Tibial nerve (tissue), 4 donors: Measurements from ENCODE around the gene URB1.

ENCODE experiments used
- CTCF ChIP-seq, 5 experiments: fragments of 200-600 bp in 3 of 5; fragments of 450-650 bp in 2 of 5; sonication (generic) in 3 of 5; IDR thresholded peaks; one replicate each; pipeline ENCODE4 v1.5.1; 2016 to 2019; ENCODE audit warnings: antibody characterized with exemption in 5 of 5, mild to moderate bottlenecking in 3 of 5, moderate library complexity in 2 of 5
- EP300 ChIP-seq, 2 donors: sonication (generic); formaldehyde crosslinking; IDR thresholded peaks; one replicate each; pipeline ENCODE4 v1.6.1; 2017; ENCODE audit warnings: antibody characterized with exemption in 2 of 2, mild to moderate bottlenecking in 1 of 2
- POLR2A ChIP-seq, 2 donors: fragments of 450-650 bp; IDR thresholded peaks; one replicate each; pipeline ENCODE4 v1.6.1; 2017; ENCODE audit warnings: antibody characterized with exemption in 2 of 2, mild to moderate bottlenecking in 2 of 2, moderate library complexity in 2 of 2

GRCh38 chr21:32372755-32373154 is 20.1 kb downstream of the URB1 start:
- no peak for TF ChIP-seq EP300 (IDR thresholded peaks at IDR 0.05)
- TF ChIP-seq CTCF (IDR thresholded peaks at IDR 0.05): no peak
- TF ChIP-seq POLR2A (IDR thresholded peaks at IDR 0.05): no peak
